GM23338 (cell line): Measurements from ENCODE around the gene PARVG.

Source experiments
- CREB1 ChIP-seq: fragments of 250-450 bp; sonication (Bioruptor Pico); IDR thresholded peaks from 2 replicates; pipeline ENCODE4 v1.5.0; 2020; ENCODE audit warnings: low read depth, mild to moderate bottlenecking, moderate library complexity
- CTCF ChIP-seq, 2 experiments: fragments of 200-600 bp in 1 of 2; sonication (generic) in 1 of 2; conservative IDR thresholded peaks; 2 replicates each; pipeline versions ENCODE4 v1.5.1 to v1.6.1; 2016 to 2017; ENCODE audit warnings: antibody characterized with exemption in 2 of 2, low read depth in 2 of 2, mild to moderate bottlenecking in 2 of 2, moderate library complexity in 1 of 2
- EZH2 ChIP-seq: fragments of 200-600 bp; sonication (generic); IDR thresholded peaks from one replicate; pipeline ENCODE4 v1.8.0; 2017; ENCODE audit warnings: antibody characterized with exemption, mild to moderate bottlenecking, low read depth; ENCODE audit not compliant: unreplicated experiment
- EZH2phosphoT487 ChIP-seq: fragments of 200-600 bp; sonication (generic); IDR thresholded peaks from one replicate; pipeline ENCODE4 v1.8.1; 2018; ENCODE audit warnings: antibody characterized with exemption; ENCODE audit not compliant: unreplicated experiment
- POLR2AphosphoS5 ChIP-seq: IDR thresholded peaks from 2 replicates; pipeline ENCODE4 v1.6.1; 2016; ENCODE audit warnings: antibody characterized with exemption, low read depth
- REST ChIP-seq: IDR thresholded peaks from one replicate; pipeline ENCODE4 v1.6.1; 2018; ENCODE audit warnings: antibody characterized with exemption; ENCODE audit not compliant: unreplicated experiment

GRCh38 chr22:44249376-44250147 is 68.8 kb downstream of the PARVG start:
- TF ChIP-seq POLR2AphosphoS5 (no peak), CTCF (conservative IDR thresholded peaks at IDR 0.05; ENCODE audit: low read depth in 2 of 2) (no peak), REST (no peak), EZH2phosphoT487 (no peak), EZH2 (no peak), CREB1 (no peak)
